Measurements from ENCODE around the gene HINT2. TPM values are rescaled to one million over a fixed set of nuclear protein-coding genes. Genes with fewer than 3 reads are reported as not detected.

HINT2 gene
- total RNA-seq, 2 experiments from 2014 or later, result 53.4 to 62.7 TPM

DNA sequence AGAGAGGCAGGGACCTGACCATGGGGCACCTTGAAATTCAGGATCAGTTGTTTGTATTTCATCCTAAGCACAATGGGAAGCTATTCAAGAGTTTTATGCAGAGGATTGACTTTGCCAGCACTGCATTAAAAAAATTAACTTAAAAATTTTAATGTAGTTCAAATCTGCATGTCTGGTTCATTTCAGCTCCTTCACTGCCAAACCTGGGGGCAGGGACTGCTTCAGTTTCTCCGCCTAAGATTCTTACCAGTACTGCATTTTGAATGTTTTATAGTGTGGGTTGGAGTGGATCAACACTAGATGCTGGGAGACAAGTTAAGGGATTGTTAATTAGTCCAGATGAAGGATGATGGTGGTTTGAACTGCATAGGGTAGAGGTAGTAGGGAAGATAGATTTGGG is 45.1 kb downstream of the HINT2 start:
- TF ChIP-seq CTCF (IDR thresholded peaks at IDR 0.05), result no peak
- Mint-ChIP-seq H3K9me3 (no peaks in the 10 kb centered on the region), H3K27me3 (no peaks in the 10 kb centered on the region), H3K4me3 (no peak overlapping the region), H3K36me3 (ENCODE audit: low read depth) (no peaks in the 10 kb centered on the region), H3K4me1 (ENCODE audit: low read depth) (peaks cover 5% of the 10 kb centered on the region), H3K27ac (no peak overlapping the region)
- DNase-seq (no peak), ATAC-seq (no peak)
- POLR2A ChIA-PET, result interaction anchor here (0.6 to 0.7 kb wide), 2 partner anchors 13 to 324 kb away, joined by 3 read pairs; no protein-coding TSS in a partner anchor
- intact Hi-C loops (cut with micrococcal nuclease), result no loop called here
- CTCF ChIA-PET, result interaction anchor here (0.8 to 4.5 kb wide), 2 partner anchors 19 to 134 kb away, joined by 3 to 30 read pairs; no protein-coding TSS in a partner anchor

- no peak for TF ChIP-seq CTCF (IDR thresholded peaks at IDR 0.05)
- H3K4me1 Mint-ChIP-seq (ENCODE audit: low read depth), result peaks cover 8% of the 10 kb centered on the region
- H3K9me3 Mint-ChIP-seq, result no peaks in the 10 kb centered on the region
- ChIA-PET CTCF (interaction anchor here (0.9 to 1.0 kb wide), 2 partner anchors 71 to 136 kb away, joined by 3 read pairs; no protein-coding TSS in a partner anchor), POLR2A (interaction anchor here (1.0 kb wide), 1 partner anchor 157 kb away, joined by 4 read pairs; no protein-coding TSS in a partner anchor)
- no peak overlapping the region for H3K4me3 Mint-ChIP-seq
- intact Hi-C loops (cut with micrococcal nuclease), result no loop called here
- H3K27me3 Mint-ChIP-seq, result no peaks in the 10 kb centered on the region
- H3K36me3 Mint-ChIP-seq (ENCODE audit: low read depth), result no peaks in the 10 kb centered on the region
- ATAC-seq, result no peak
- no peak for DNase-seq
- H3K27ac Mint-ChIP-seq, result no peak overlapping the region
Observed at GRCh38 chr9:35767458-35767857, 47.4 kb downstream of the HINT2 start.

GRCh38 chr9:35766997-35767396 is 47.8 kb downstream of the HINT2 start:
- Mint-ChIP-seq H3K27ac (no peak overlapping the region), H3K4me3 (no peak overlapping the region), H3K27me3 (no peaks in the 10 kb centered on the region), H3K4me1 (ENCODE audit: low read depth) (peaks cover 11% of the 10 kb centered on the region), H3K9me3 (no peaks in the 10 kb centered on the region), H3K36me3 (ENCODE audit: low read depth) (no peaks in the 10 kb centered on the region)
- ChIA-PET POLR2A (interaction anchor here (0.7 to 1.0 kb wide), 2 partner anchors 157 to 1123 kb away, joined by 3 to 4 read pairs; no protein-coding TSS in a partner anchor), CTCF (interaction anchor here (1.0 kb wide), 1 partner anchor 137 kb away, joined by 3 read pairs; no protein-coding TSS in a partner anchor)
- intact Hi-C loops (cut with micrococcal nuclease), result no loop called here
- ATAC-seq (no peak), DNase-seq (no peak)
- no peak for TF ChIP-seq CTCF (IDR thresholded peaks at IDR 0.05)

- intact Hi-C loops (cut with micrococcal nuclease), result no loop called here
- CTCF ChIA-PET, result interaction anchor here (0.7 to 0.8 kb wide), 2 partner anchors 26 to 28 kb away, joined by 3 read pairs; no protein-coding TSS in a partner anchor
- no peak for TF ChIP-seq CTCF (IDR thresholded peaks at IDR 0.05)
Observed at GRCh38 chr9:35763803-35764202, 51.0 kb downstream of the HINT2 start.

DNA sequence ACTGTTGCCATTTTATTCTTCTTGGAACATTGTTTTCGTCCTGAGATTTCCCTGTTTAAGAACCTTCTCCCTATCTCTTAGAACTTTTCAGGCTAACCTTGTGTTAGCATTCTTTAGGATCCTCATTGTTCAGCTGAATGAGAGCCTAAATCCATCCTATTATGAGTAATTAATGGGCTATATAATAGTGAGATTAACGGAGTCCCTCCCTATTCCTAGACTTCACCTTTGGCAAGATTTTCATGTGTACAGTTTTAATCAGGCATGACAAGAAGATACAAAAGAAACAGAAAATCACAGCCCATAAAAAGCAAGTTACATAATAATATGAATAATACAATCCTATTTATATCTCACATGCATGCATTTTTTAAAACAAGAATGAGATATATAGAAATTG is 51.7 kb downstream of the HINT2 start:
- TF ChIP-seq CTCF (IDR thresholded peaks at IDR 0.05), result no peak
- Mint-ChIP-seq H3K27me3 (no peaks in the 10 kb centered on the region), H3K36me3 (ENCODE audit: low read depth) (peaks cover 13% of the 10 kb centered on the region), H3K4me3 (no peak overlapping the region), H3K9me3 (no peaks in the 10 kb centered on the region), H3K4me1 (ENCODE audit: low read depth) (peaks cover 37% of the 10 kb centered on the region), H3K27ac (no peak overlapping the region)
- intact Hi-C loops (cut with micrococcal nuclease), result no loop called here
- ATAC-seq, result no peak
- ChIA-PET CTCF (interaction anchor here (0.9 kb wide), 1 partner anchor 9 kb away, joined by 4 read pairs; no protein-coding TSS in a partner anchor), POLR2A (interaction anchor here (0.7 kb wide), 1 partner anchor 374 kb away, joined by 3 read pairs; no protein-coding TSS in a partner anchor)
- no peak for DNase-seq

More at GRCh38 chr9:35763803-35764202, 51.0 kb downstream of the HINT2 start:
- Mint-ChIP-seq H3K27ac (no peak overlapping the region), H3K27me3 (no peaks in the 10 kb centered on the region), H3K9me3 (no peaks in the 10 kb centered on the region), H3K4me3 (no peak overlapping the region), H3K4me1 (ENCODE audit: low read depth) (peaks cover 30% of the 10 kb centered on the region), H3K36me3 (ENCODE audit: low read depth) (peaks cover 13% of the 10 kb centered on the region)
- DNase-seq (no peak), ATAC-seq (no peak)
- POLR2A ChIA-PET, result interaction anchor here (0.8 kb wide), 1 partner anchor 37 kb away, joined by 3 read pairs; no protein-coding TSS in a partner anchor
